Parathyroid adenoma (tissue), 2 donors: Measurements from ENCODE around the gene MMP7.

Experiments used
- H2AFZ ChIP-seq: fragments of 300-600 bp; sonication (generic); one replicate; pipeline ENCODE4 v1.7.0; 2017; ENCODE audit warnings: antibody characterized with exemption, mild to moderate bottlenecking
- H3K27ac ChIP-seq: fragments of 300-600 bp; sonication (generic); one replicate; pipeline ENCODE4 v1.7.0; 2017
- H3K27me3 ChIP-seq: fragments of 300-600 bp; sonication (generic); one replicate; pipeline ENCODE4 v1.7.0; 2017; ENCODE audit warnings: low read length; ENCODE audit not compliant: control insufficient read depth, insufficient read depth
- H3K36me3 ChIP-seq: fragments of 300-600 bp; sonication (generic); one replicate; pipeline ENCODE4 v1.7.0; 2017; ENCODE audit warnings: low read length; ENCODE audit not compliant: control insufficient read depth, insufficient read depth
- H3K4me1 ChIP-seq: fragments of 300-600 bp; sonication (generic); one replicate; pipeline ENCODE4 v1.7.0; 2017; ENCODE audit warnings: control low read depth
- H3K4me2 ChIP-seq: fragments of 300-600 bp; sonication (generic); one replicate; pipeline ENCODE4 v1.7.0; 2017; ENCODE audit warnings: low read length
- H3K4me3 ChIP-seq: fragments of 300-600 bp; sonication (generic); one replicate; pipeline ENCODE4 v1.7.0; 2017; ENCODE audit warnings: low read depth, low read length
- H3K79me2 ChIP-seq: fragments of 300-600 bp; sonication (generic); one replicate; pipeline ENCODE4 v1.7.0; 2017; ENCODE audit warnings: control low read depth
- H3K9ac ChIP-seq: fragments of 300-600 bp; sonication (generic); one replicate; pipeline ENCODE4 v1.7.0; 2017; ENCODE audit warnings: mild to moderate bottlenecking
- H3K9me3 ChIP-seq: fragments of 300-600 bp; sonication (generic); one replicate; pipeline ENCODE4 v1.7.0; 2017; ENCODE audit warnings: low read length; ENCODE audit not compliant: control insufficient read depth
- TF ChIP-seq, protein P1 (sequence below): fragments of 300-600 bp; sonication (generic); IDR thresholded peaks from one replicate; pipeline ENCODE4 v1.7.0; 2017; ENCODE audit warnings: antibody characterized with exemption, mild to moderate bottlenecking
- donor health status: primary hyperparathyroidism.

The MMP7 gene

DNA sequence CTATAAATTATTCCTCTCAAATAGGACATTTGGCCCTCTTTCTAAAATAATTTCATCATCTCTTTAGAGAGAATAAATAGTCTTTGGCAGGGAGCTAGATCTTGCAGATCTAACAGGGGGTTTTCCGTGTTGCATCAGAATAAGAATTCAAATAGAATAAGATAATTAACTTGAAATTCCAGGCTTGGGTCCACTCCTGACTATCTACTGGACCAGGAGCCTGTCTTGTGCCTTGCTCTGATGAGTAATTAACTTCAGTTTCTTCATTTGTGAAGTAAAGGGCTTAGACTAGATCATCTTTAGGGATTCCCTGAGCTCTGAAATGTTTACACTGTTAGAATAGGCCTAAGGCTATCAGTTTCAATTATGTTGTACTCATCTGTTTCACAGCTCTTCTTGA lies 54.5 kb downstream of the MMP7 start:
- no peaks in the 10 kb centered on the region for H3K79me2 ChIP-seq
- H2AFZ ChIP-seq: no peak overlapping the region
- no peak overlapping the region for H3K4me2 ChIP-seq
- H3K27me3 ChIP-seq: no peaks in the 10 kb centered on the region
- no peaks in the 10 kb centered on the region for H3K9me3 ChIP-seq
- H3K9ac ChIP-seq: no peak overlapping the region
- H3K4me1 ChIP-seq: peaks cover 2% of the 10 kb centered on the region
- TF ChIP-seq, protein P1, sequence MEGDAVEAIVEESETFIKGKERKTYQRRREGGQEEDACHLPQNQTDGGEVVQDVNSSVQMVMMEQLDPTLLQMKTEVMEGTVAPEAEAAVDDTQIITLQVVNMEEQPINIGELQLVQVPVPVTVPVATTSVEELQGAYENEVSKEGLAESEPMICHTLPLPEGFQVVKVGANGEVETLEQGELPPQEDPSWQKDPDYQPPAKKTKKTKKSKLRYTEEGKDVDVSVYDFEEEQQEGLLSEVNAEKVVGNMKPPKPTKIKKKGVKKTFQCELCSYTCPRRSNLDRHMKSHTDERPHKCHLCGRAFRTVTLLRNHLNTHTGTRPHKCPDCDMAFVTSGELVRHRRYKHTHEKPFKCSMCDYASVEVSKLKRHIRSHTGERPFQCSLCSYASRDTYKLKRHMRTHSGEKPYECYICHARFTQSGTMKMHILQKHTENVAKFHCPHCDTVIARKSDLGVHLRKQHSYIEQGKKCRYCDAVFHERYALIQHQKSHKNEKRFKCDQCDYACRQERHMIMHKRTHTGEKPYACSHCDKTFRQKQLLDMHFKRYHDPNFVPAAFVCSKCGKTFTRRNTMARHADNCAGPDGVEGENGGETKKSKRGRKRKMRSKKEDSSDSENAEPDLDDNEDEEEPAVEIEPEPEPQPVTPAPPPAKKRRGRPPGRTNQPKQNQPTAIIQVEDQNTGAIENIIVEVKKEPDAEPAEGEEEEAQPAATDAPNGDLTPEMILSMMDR: no peak
- no peak overlapping the region for H3K4me3 ChIP-seq
- H3K27ac ChIP-seq: no peak overlapping the region
- H3K36me3 ChIP-seq: no peaks in the 10 kb centered on the region

DNA sequence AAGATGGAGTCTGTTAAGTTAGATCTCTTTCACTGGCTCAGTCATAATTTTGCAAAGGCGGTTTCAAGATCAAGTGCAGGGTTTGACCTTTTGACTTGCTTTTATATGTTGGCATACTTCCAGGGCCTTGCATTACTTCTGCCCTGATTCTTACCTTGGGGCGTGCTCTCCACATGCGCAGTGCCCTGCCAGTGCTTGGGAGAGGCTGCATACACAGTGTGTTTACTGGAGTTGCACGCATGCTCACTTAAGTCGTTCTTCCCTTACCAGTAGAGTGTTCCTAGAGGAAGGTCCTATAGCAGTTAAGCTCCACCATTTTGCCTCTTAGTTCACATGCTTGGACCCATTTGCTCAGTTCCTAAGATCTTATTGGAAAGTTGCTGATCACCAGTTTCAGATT lies 57.0 kb downstream of the MMP7 start:
- Histone ChIP-seq H3K4me2 (no peak overlapping the region), H3K27ac (no peak overlapping the region), H3K9me3 (no peaks in the 10 kb centered on the region), H2AFZ (no peak overlapping the region), H3K36me3 (no peaks in the 10 kb centered on the region), H3K4me3 (no peak overlapping the region), H3K27me3 (no peaks in the 10 kb centered on the region), H3K4me1 (peaks cover 2% of the 10 kb centered on the region), H3K9ac (no peak overlapping the region), H3K79me2 (no peaks in the 10 kb centered on the region)
- TF ChIP-seq, protein P1: no peak

DNA sequence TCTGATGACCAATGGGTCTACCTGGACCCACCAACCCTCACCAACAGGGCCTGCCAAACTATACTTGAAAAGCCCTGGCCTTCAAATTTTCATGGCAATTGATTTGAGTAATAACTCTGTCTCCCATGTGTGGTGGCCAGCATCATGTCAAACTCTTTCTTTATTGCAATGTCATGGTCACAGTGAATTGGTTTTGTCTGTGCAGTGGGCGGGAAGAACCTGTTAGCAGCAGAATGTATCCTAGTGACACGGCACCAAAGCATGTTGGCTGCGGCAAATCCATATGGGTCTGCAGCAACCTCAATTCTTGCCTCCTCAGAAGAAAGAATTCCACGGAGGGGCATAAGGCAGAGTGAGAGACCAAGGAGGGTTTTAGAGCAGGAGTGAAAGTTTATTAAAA lies 58.4 kb downstream of the MMP7 start:
- TF ChIP-seq, protein P1: no peak
- H3K36me3 ChIP-seq: no peaks in the 10 kb centered on the region
- H3K27me3 ChIP-seq: no peaks in the 10 kb centered on the region
- H3K9ac ChIP-seq: no peak overlapping the region
- H3K27ac ChIP-seq: no peak overlapping the region
- no peak overlapping the region for H2AFZ ChIP-seq
- peaks cover 2% of the 10 kb centered on the region for H3K4me1 ChIP-seq
- no peak overlapping the region for H3K4me2 ChIP-seq
- no peaks in the 10 kb centered on the region for H3K79me2 ChIP-seq
- no peaks in the 10 kb centered on the region for H3K9me3 ChIP-seq
- H3K4me3 ChIP-seq: no peak overlapping the region

DNA sequence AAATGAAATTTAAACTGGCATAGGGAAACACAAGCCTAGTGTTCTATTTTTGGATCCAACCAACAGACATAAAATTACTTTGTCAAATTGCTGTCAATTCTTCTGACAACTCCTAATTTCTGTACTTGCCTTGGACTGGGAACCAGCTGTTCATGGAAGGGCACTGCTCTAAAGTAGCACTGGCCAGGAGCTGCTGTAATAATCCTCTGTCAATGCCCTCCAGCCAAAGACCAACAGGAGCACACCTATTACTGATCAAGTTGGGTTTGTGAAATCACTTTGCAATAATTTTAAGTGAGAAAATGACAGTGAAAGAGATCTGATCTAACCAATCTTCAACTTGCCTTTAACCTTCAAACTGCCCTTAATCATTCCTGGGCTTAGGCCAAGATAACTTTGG lies 59.1 kb downstream of the MMP7 start:
- no peaks in the 10 kb centered on the region for H3K36me3 ChIP-seq
- no peak overlapping the region for H3K4me2 ChIP-seq
- H3K27ac ChIP-seq: no peak overlapping the region
- TF ChIP-seq, protein P1: no peak
- no peak overlapping the region for H2AFZ ChIP-seq
- no peaks in the 10 kb centered on the region for H3K79me2 ChIP-seq
- no peak overlapping the region for H3K9ac ChIP-seq
- no peak overlapping the region for H3K4me3 ChIP-seq
- no peaks in the 10 kb centered on the region for H3K9me3 ChIP-seq
- no peaks in the 10 kb centered on the region for H3K27me3 ChIP-seq
- H3K4me1 ChIP-seq: no peaks in the 10 kb centered on the region
